ENCODE measurements around the gene RC3H2.

DNA sequence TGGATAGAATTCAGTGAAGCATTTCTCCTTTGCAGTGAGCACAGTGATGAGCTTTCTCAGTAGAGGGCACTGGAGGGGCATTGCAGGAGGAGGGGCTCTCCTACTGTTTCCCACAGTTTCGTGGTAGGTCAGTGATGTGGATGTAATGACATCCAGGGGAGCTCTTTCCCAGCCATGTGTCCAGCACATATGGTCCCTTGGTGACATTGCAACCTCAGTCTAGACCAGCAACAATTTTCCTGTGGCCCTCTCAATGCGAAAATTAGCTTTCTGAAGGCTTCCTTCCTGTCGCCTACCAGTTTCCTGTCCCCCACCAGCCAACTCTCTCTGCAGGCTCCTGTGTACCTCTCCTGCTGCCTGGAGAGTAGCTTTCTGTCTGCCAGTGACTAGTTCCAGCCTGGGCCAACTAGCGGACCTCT, 69.8 kb downstream of the RC3H2 start:
- TF ChIP-seq, protein P1, sequence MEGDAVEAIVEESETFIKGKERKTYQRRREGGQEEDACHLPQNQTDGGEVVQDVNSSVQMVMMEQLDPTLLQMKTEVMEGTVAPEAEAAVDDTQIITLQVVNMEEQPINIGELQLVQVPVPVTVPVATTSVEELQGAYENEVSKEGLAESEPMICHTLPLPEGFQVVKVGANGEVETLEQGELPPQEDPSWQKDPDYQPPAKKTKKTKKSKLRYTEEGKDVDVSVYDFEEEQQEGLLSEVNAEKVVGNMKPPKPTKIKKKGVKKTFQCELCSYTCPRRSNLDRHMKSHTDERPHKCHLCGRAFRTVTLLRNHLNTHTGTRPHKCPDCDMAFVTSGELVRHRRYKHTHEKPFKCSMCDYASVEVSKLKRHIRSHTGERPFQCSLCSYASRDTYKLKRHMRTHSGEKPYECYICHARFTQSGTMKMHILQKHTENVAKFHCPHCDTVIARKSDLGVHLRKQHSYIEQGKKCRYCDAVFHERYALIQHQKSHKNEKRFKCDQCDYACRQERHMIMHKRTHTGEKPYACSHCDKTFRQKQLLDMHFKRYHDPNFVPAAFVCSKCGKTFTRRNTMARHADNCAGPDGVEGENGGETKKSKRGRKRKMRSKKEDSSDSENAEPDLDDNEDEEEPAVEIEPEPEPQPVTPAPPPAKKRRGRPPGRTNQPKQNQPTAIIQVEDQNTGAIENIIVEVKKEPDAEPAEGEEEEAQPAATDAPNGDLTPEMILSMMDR (IDR thresholded peaks at IDR 0.05), result no peak
- TF ChIP-seq EP300 (IDR thresholded peaks at IDR 0.05), result no peak
